ENCODE measurements around the gene C16orf89.
"Not testable (repeated sequence)": the region's sequence is repeated elsewhere in the genome, so short reads cannot be mapped to it uniquely, and the experiment has no call there.

The C16orf89 gene

DNA sequence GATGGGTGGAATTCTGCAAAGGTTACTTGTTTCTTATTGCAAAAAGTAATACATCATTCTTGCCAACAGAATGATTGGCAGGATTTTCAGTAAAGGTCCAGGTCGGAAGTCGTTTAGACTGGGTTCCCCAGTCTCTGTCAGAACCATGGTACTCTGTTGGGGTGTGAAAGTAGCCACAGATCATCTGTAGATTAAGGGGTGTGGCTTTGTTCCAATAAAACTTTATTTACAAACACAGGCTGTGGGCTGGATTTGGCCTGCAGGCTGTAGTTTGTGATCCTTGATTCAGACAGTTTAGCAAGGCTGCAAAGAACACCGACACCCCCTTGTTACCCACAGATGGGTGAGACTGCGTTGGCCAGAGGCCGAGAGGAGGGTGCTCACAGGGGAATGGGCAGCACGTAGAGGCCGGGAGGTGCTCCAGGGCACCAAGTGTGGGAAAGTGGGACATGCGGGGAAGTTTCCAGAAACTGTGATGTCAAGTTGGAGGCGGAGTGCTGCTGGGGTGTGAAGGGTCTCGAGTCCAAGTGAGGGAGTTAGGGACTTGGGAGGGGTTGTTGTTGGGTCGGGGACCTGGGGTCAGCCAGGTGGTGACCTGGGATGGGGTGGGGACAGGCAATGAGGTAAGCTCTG, 18.5 kb upstream of the C16orf89 start:
- DNase-seq, result not testable (repeated sequence)

DNA sequence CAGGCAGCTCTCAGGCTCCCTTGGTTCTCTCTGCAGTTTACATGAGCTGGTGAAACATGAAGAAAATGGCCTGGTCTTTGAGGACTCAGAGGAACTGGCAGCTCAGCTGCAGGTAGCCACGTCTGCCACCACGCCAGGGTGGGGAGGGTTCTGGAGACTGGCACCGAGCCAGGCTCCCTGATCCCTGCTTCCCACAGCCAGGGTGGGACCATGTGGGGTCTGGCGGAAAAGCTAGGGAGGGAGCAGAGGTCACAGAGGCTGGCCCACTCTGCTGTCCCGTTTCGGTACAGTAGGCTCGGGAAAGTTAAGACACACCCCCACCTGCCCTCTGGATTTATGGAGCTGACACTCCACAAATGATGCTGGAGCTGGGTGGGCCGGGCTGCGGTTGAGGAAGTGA, 17.9 kb upstream of the C16orf89 start:
- DNase-seq, result not testable (repeated sequence)

GRCh38 chr16:5080996-5081395, 15.2 kb upstream of the C16orf89 start:
- not testable (repeated sequence) for DNase-seq

GRCh38 chr16:5080461-5080860, 14.7 kb upstream of the C16orf89 start:
- DNase-seq, result not testable (repeated sequence)

GRCh38 chr16:5078626-5079025, 12.9 kb upstream of the C16orf89 start:
- no peak for DNase-seq

DNA sequence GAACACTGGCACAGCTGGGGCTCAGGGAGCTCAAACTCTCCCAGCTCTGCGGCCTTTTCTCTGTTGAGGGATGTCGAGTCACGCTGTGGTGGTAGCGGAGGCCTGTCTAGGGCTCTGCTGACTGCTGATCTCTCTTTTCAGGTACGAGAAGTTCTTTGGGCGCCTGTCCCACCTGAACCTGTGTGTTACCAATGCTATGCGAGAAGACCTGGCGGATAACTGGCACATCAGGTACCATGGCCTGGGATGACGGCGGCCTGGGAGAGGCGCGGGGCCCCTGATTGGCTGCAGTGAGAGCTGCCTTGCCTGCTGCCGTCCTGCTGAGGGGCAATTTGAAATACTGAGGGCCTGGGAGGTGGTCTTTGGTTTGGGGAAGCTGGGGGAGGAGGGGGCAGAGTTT, 11.5 kb upstream of the C16orf89 start:
- DNase-seq, result no peak

- DNase-seq, result no peak
Observed at GRCh38 chr16:5075637-5076036, 9.9 kb upstream of the C16orf89 start.

- DNase-seq, result not testable (repeated sequence)
Observed at GRCh38 chr16:5073771-5074170, 8.0 kb upstream of the C16orf89 start.

DNA sequence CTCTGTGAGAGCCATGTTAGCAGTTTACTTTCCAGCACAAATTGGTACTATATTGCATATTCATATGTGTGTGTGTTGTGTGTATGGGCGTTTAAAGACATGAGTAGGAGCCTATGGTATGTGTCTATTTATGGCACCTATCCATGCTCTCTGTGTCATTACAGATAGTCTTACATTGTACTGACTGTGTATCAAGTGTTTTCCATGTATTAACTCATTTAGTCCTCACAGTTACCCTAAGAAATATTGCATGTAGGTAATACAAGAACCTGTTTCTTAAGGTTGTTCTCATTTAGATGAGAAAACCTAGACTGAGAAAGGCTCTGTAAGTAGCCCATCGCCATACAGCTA, 7.5 kb upstream of the C16orf89 start:
- no peak for DNase-seq

- DNase-seq, result no peak
Observed at GRCh38 chr16:5072334-5073278, 6.8 kb upstream of the C16orf89 start.

- no peak for DNase-seq
Observed at GRCh38 chr16:5071681-5072333, 6.1 kb upstream of the C16orf89 start, which contains the start of gene ALG1. TSS of gene ALG1 (plus strand) at chr16:5071843. CDS start at chr16:5071850, 7 bp downstream.

- no peak for DNase-seq
Observed at GRCh38 chr16:5071341-5071680, 5.6 kb upstream of the C16orf89 start.

DNA sequence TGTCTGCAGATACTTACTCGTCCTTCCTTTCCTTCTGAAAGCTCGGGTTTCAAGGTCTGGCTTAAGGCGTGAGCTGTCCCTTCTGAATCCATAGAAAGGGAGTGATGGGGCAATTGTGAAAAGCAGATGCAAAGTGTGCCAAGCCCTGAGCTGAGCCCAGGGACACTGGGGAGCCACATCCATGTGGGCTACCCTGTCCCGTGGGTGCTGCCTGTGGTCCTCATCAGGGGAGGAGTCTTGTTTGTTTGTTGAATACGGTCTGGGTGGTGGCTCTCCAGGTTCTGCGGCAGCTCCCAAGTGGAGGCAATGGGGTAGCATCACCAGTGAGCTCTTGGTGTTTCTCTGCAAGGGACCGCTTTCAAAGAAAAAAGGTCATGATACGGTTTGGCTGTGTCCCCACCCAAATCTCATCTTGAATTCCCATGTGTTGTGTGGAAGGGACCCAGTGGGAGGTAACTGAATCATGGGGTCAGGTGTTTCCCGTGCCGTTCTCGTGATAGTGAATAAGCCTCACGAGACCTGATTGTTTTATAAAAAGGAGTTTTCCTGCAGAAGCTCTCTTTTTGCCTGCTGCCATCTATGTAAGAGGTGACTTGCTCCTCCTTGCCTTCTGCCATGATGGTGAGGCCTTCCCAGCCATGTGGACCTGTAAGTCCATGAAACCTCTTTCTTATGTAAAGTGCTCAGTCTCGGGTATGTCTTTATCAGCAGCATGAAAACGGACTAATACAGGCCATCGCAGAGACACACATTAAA, 4.9 kb upstream of the C16orf89 start:
- no peak for DNase-seq

DNA sequence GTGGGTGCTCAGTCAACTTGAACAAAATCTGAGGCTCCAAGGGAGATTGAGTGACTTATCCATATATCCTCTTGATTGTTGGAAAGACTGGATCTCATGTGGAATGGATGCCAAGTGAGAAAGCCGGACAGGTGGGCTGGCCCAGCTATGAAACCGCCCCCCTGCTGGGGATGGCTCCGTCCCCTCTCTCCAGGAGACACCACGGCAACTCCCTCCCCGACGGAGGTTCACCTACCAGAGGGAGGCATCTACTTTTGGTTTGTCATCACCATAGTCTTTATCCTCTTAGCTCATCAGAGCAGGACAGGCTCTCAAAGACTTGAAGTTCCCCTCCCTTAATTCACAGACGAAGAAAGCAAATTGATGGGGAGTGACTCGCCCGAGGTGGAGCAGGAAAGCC, 4.1 kb upstream of the C16orf89 start:
- no peak for DNase-seq

GRCh38 chr16:5069048-5069447, 3.3 kb upstream of the C16orf89 start:
- DNase-seq, result no peak

DNA sequence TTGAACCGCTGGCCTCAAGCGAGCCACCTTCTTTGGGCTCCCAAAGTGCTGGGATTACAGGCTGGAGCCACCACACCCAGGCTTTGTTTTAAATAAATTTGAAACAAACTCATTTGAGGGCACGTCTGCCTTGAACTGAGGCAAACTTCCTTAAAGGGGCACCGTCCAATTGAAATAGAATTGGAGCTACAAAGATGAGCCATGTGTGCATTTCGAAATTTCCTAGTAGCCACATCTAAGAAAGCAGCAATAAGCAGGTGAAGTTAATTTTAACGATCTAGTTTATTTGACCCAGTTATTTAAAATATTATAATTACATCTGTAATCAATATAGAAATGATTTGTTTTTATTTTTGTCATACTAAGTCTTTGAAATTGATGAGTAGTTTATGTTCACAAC, 755 bp upstream of the C16orf89 start:
- no peak for DNase-seq

GRCh38 chr16:5065326-5065725, 430 bp downstream of the C16orf89 start:
- DNase-seq, result no peak

- DNase-seq, result peak; percentile 17
Observed at GRCh38 chr16:5064915-5065314, 841 bp downstream of the C16orf89 start.

- DNase-seq, result no peak
Observed at GRCh38 chr16:5062790-5063765, 2.7 kb downstream of the C16orf89 start.

DNA sequence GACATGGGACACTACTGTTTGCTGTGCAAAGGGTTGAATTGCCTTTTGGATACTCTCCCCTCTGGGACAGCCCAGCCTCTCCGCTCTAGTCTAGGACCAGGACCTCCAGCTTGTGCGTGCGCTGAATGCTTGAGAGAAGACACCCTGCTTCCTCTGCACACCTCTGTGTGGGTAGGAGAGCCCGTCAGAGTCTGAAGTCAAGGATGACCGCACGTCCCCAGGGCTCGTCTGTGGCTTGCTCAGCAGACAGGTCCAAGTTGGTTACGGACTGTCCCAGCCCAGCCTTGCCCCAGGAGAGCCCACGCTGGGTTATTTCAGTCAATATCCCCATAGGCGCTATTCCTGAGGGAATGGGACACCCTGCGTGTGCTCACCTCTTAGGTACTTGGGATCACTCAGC, 3.7 kb downstream of the C16orf89 start:
- no peak for DNase-seq

DNA sequence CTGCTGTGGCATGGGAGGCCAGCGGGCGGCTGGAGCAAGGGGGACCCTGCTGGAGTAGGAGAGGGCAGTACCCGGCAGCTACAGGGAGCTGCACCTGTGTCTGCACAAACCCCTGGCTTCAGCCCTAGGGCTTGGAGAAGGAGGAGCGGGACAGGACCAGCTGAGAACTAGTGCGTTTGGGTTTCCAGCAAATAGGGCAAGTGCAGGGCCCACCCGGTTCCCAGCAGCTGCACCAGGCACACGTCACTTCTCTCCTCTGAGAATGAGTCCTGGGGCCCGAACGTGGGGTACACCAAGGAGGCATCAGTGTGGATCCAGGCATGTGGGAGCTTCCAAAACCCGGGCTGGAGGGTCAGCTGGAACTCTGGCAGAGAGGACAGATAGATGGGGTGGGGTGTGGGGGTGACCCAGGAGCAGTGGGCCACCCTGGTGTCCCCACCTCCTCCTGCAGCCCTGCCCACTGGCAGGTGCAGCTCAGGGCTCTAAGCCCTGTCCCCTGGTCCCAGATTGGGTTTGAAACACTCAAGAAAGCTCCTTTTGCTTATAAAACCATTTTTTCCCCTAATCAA, 5.6 kb downstream of the C16orf89 start:
- DNase-seq, result no peak

Measured in NCI-H1436 treated with DMSO at 0.1 percent for 48 hours (cell line).